CD4-positive, alpha-beta memory T cell (primary cell): ENCODE measurements around the gene IGSF5. TPM values are rescaled to one million over a fixed set of nuclear protein-coding genes. Genes with fewer than 3 reads are reported as not detected.
"Not testable (repeated sequence)": the region's sequence is repeated elsewhere in the genome, so short reads cannot be mapped to it uniquely, and the experiment has no call there.

Experiments
- CTCF ChIA-PET: fragments of 350-600 bp; sonication (Branson Sonifier 250); formaldehyde crosslinking; loops from one replicate; lab custom pipeline; 2021; ENCODE audit warnings: inconsistent platforms; ENCODE audit not compliant: partially characterized antibody; lab: Charles Lee
- POLR2A ChIA-PET: fragments of 350-600 bp; sonication (Branson Sonifier 250); formaldehyde crosslinking; loops from one replicate; lab custom pipeline; 2021; ENCODE audit not compliant: partially characterized antibody; lab: Charles Lee
- DNase-seq, 5 donors: peaks; one replicate each; pipeline versions ENCODE4 v3.0.0 to v3.0.0-alpha.2; 2020 to 2022; ENCODE audit warnings: mixed read lengths in 1 of 5
- H3K27ac ChIP-seq: one replicate; pipeline ENCODE4 v1.7.0; 2013; ENCODE audit warnings: low read depth, low read length
- H3K27me3 ChIP-seq: 2 replicates; pipeline ENCODE4 v1.7.0; 2013; ENCODE audit warnings: mild to moderate bottlenecking, low read length, moderate library complexity; ENCODE audit not compliant: insufficient read depth
- H3K36me3 ChIP-seq: 2 replicates; pipeline ENCODE4 v1.7.0; 2013; ENCODE audit warnings: mild to moderate bottlenecking, low read length, moderate library complexity; ENCODE audit not compliant: insufficient read depth
- H3K4me1 ChIP-seq: 2 replicates; pipeline ENCODE4 v1.7.0; 2013; ENCODE audit warnings: mild to moderate bottlenecking, low read length, moderate library complexity; ENCODE audit not compliant: insufficient read depth
- H3K4me3 ChIP-seq, 2 donors: one replicate each; pipeline ENCODE4 v1.7.0; 2013; ENCODE audit warnings: low read length in 2 of 2, mild to moderate bottlenecking in 1 of 2
- H3K9me3 ChIP-seq, 2 donors: one replicate each; pipeline ENCODE4 v1.7.0; 2013; ENCODE audit warnings: low read length in 2 of 2, control low read depth in 1 of 2; ENCODE audit not compliant: control insufficient read depth in 1 of 2
- H3K27ac Mint-ChIP-seq, 7 donors: one replicate each; pipeline ENCODE4 v1.8.0; 2020 to 2021; ENCODE audit warnings: mixed read lengths in 7 of 7, mild to moderate bottlenecking in 6 of 7, inconsistent platforms in 3 of 7, moderate library complexity in 3 of 7
- H3K27me3 Mint-ChIP-seq, 2 donors: one replicate each; pipeline ENCODE4 v1.8.0; 2020 to 2021; ENCODE audit warnings: mixed read lengths in 2 of 2
- H3K36me3 Mint-ChIP-seq, 2 donors: one replicate each; pipeline ENCODE4 v1.8.0; 2020 to 2021; ENCODE audit warnings: mixed read lengths in 2 of 2, inconsistent platforms in 1 of 2, mild to moderate bottlenecking in 1 of 2
- H3K4me1 Mint-ChIP-seq, 4 donors: one replicate each; pipeline ENCODE4 v1.8.0; 2020 to 2021; ENCODE audit warnings: mixed read lengths in 4 of 4, mild to moderate bottlenecking in 1 of 4
- H3K4me3 Mint-ChIP-seq, 8 donors: one replicate each; pipeline ENCODE4 v1.8.0; 2020 to 2021; ENCODE audit warnings: mixed read lengths in 8 of 8, mild to moderate bottlenecking in 7 of 8, moderate library complexity in 6 of 8, inconsistent platforms in 3 of 8
- H3K9me3 Mint-ChIP-seq, 8 donors: one replicate each; pipeline ENCODE4 v1.8.0; 2020 to 2021; ENCODE audit warnings: mixed read lengths in 8 of 8, mild to moderate bottlenecking in 5 of 8, inconsistent platforms in 3 of 8, moderate library complexity in 1 of 8
- intact Hi-C: fragments of 100-400 bp; cut with micrococcal nuclease; formaldehyde crosslinking; loops from one replicate; pipeline ENCODE4 v1.15.1; 2023
- polyA plus RNA-seq, 2 donors: library from polyadenylated mRNA; unstranded; fragments of 300-500 nt; fragmentation: Illumina TruSeq; gene quantifications; one replicate each; pipeline ENCODE4 v1.2.3, GENCODE V29; 2021
- total RNA-seq, 2 experiments: library from RNA; stranded (reverse); gene quantifications; one replicate each; pipeline ENCODE4 v1.2.3, GENCODE V29; 2021

Gene IGSF5
- not detected for total RNA-seq
- polyA plus RNA-seq = not detected

GRCh38 chr21:39744883-39745282 is at the start of gene IGSF5:
IGSF5 (plus strand) TSS chr21:39745183; CDS start chr21:39745510, 327 bp downstream.
- POLR2A ChIA-PET, H3K4me1 ChIP-seq, H3K9me3 Mint-ChIP-seq, H3K4me3 Mint-ChIP-seq, CTCF ChIA-PET, H3K27ac ChIP-seq, H3K36me3 ChIP-seq, H3K4me1 Mint-ChIP-seq, H3K27ac Mint-ChIP-seq, H3K36me3 Mint-ChIP-seq, H3K4me3 ChIP-seq, H3K27me3 Mint-ChIP-seq, intact Hi-C loops, H3K27me3 ChIP-seq, H3K9me3 ChIP-seq, DNase-seq: not testable (repeated sequence)

DNA sequence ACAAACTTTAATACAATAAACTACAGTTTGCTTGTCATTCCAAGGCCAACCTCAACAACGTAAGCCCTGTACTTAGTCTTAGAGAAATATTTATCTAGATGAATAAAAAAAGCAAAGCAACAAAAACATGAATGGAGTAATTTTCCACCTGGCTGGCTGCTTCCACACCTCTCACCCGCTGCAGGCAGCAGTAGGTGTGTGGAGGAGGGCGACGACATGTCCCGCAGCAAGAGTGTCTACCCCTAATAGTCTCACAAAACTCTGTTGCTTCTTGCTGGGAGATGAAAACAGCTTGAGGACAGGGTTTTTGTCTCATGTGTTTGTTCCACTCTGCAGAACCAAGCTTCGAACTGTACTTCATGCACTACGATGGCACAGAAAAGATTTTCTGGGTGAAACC is 48.8 kb upstream of the IGSF5 start:
- Histone ChIP-seq H3K4me1 (no peaks in the 10 kb centered on the region), H3K27me3 (no peaks in the 10 kb centered on the region), H3K36me3 (no peaks in the 10 kb centered on the region), H3K9me3 (no peaks in the 10 kb centered on the region), H3K4me3 (no peak overlapping the region), H3K27ac (no peak overlapping the region)
- intact Hi-C loops = no loop called here
- Mint-ChIP-seq H3K27me3 (peaks cover 0 to 10% of the 10 kb centered on the region in 2 donors), H3K4me3 (no peak overlapping the region), H3K9me3 (peaks cover 0 to 5% (median 0%) of the 10 kb centered on the region in 8 donors), H3K36me3 (no peaks in the 10 kb centered on the region), H3K27ac (no peak overlapping the region), H3K4me1 (no peaks in the 10 kb centered on the region)
- DNase-seq = no peak
- POLR2A ChIA-PET = no interaction called here
- CTCF ChIA-PET = no interaction called here

DNA sequence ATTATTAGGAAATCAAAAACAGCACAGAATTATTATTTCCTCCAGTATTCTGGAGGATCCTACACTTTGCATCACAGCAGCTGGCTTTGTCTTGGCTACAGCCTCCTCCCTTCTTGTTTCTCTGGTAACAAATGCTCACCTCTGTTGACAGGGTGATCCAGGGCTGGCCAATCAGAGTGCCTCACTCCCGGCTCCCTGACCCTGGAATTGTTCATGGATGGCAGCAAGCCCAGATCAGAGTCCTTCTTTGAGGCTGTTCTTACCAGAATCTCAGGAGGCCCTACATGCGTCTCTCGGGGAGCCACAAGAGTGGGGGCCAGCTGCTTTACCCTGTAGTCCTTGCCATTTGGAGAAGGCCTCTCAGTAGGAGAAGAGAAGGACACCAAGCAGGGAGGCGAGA is 48.4 kb upstream of the IGSF5 start:
- intact Hi-C loops = no loop called here
- no peaks in the 10 kb centered on the region for H3K9me3 ChIP-seq
- no peaks in the 10 kb centered on the region for H3K27me3 ChIP-seq
- no peaks in the 10 kb centered on the region for H3K36me3 ChIP-seq
- Mint-ChIP-seq H3K27me3 (peaks cover 0 to 10% of the 10 kb centered on the region in 2 donors), H3K4me1 (no peaks in the 10 kb centered on the region), H3K4me3 (no peak overlapping the region), H3K27ac (no peak overlapping the region), H3K36me3 (no peaks in the 10 kb centered on the region), H3K9me3 (peaks cover 0 to 5% (median 0%) of the 10 kb centered on the region in 8 donors)
- no peak overlapping the region for H3K4me3 ChIP-seq
- no peak overlapping the region for H3K27ac ChIP-seq
- CTCF ChIA-PET = no interaction called here
- H3K4me1 ChIP-seq = no peaks in the 10 kb centered on the region
- POLR2A ChIA-PET = no interaction called here
- DNase-seq = no peak

- H3K36me3 ChIP-seq = no peaks in the 10 kb centered on the region
- H3K27ac ChIP-seq = no peak overlapping the region
- Mint-ChIP-seq H3K4me3 (no peak overlapping the region), H3K4me1 (no peaks in the 10 kb centered on the region), H3K27ac (no peak overlapping the region), H3K36me3 (no peaks in the 10 kb centered on the region), H3K27me3 (peaks cover 0 to 7% of the 10 kb centered on the region in 2 donors), H3K9me3 (peaks cover 0 to 18% (median 13%) of the 10 kb centered on the region in 8 donors)
- DNase-seq = no peak
- H3K9me3 ChIP-seq = no peaks in the 10 kb centered on the region
- ChIA-PET CTCF (no interaction called here), POLR2A (no interaction called here)
- intact Hi-C loops = no loop called here
- H3K4me3 ChIP-seq = no peak overlapping the region
- H3K27me3 ChIP-seq = no peaks in the 10 kb centered on the region
- H3K4me1 ChIP-seq = no peaks in the 10 kb centered on the region
These were observed 44.7 kb upstream of the IGSF5 start for GRCh38 chr21:39700318-39700717.

- no peak overlapping the region for H3K4me3 ChIP-seq
- H3K36me3 ChIP-seq = no peaks in the 10 kb centered on the region
- peaks cover 0 to 18% (median 13%) of the 10 kb centered on the region in 8 donors for H3K9me3 Mint-ChIP-seq
- H3K36me3 Mint-ChIP-seq = no peaks in the 10 kb centered on the region
- H3K27ac Mint-ChIP-seq = no peak overlapping the region
- intact Hi-C loops = no loop called here
- ChIA-PET POLR2A (no interaction called here), CTCF (no interaction called here)
- no peaks in the 10 kb centered on the region for H3K9me3 ChIP-seq
- DNase-seq = no peak
- no peak overlapping the region for H3K27ac ChIP-seq
- H3K4me3 Mint-ChIP-seq = no peak overlapping the region
- H3K27me3 ChIP-seq = no peaks in the 10 kb centered on the region
- H3K27me3 Mint-ChIP-seq = peaks cover 0 to 3% of the 10 kb centered on the region in 2 donors
- no peaks in the 10 kb centered on the region for H3K4me1 ChIP-seq
- H3K4me1 Mint-ChIP-seq = no peaks in the 10 kb centered on the region
These were observed 41.4 kb upstream of the IGSF5 start for GRCh38 chr21:39703578-39703977.

DNA sequence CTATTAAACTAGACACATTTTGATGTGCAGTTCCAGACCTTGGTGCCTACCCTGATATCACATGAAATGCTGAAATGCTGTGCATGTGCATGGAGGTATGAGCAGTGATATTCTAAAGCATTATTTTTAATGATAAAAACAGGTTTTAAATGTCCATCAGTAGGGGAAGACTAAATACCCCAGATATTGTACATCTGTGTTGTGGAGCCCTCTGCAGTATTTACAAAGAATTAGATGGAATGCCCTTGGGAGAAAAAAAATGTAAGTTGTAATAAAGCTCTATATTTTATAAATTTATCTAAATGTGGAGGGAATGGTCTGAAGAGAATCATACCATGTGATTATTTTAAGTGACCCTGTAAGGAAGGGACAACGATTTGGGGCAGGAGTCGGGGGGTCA is 39.1 kb upstream of the IGSF5 start:
- Histone ChIP-seq H3K36me3 (no peaks in the 10 kb centered on the region), H3K27me3 (no peaks in the 10 kb centered on the region), H3K9me3 (no peaks in the 10 kb centered on the region), H3K4me1 (no peaks in the 10 kb centered on the region), H3K4me3 (no peak overlapping the region), H3K27ac (no peak overlapping the region)
- peaks cover 0 to 2% of the 10 kb centered on the region in 2 donors for H3K27me3 Mint-ChIP-seq
- H3K4me3 Mint-ChIP-seq = no peak overlapping the region
- ChIA-PET POLR2A (no interaction called here), CTCF (no interaction called here)
- H3K27ac Mint-ChIP-seq = no peak overlapping the region
- no peaks in the 10 kb centered on the region for H3K36me3 Mint-ChIP-seq
- no peaks in the 10 kb centered on the region for H3K4me1 Mint-ChIP-seq
- intact Hi-C loops = no loop called here
- DNase-seq = no peak
- peaks cover 0 to 17% (median 13%) of the 10 kb centered on the region in 8 donors for H3K9me3 Mint-ChIP-seq

- H3K27ac ChIP-seq = no peak overlapping the region
- POLR2A ChIA-PET = no interaction called here
- H3K9me3 ChIP-seq = no peaks in the 10 kb centered on the region
- DNase-seq = no peak
- H3K9me3 Mint-ChIP-seq = peaks cover 0 to 17% (median 13%) of the 10 kb centered on the region in 8 donors
- intact Hi-C loops = no loop called here
- no peaks in the 10 kb centered on the region for H3K4me1 ChIP-seq
- H3K27me3 Mint-ChIP-seq = peaks cover 0 to 2% of the 10 kb centered on the region in 2 donors
- H3K4me3 ChIP-seq = no peak overlapping the region
- H3K4me1 Mint-ChIP-seq = no peaks in the 10 kb centered on the region
- no peaks in the 10 kb centered on the region for H3K36me3 Mint-ChIP-seq
- H3K36me3 ChIP-seq = no peaks in the 10 kb centered on the region
- no peaks in the 10 kb centered on the region for H3K27me3 ChIP-seq
- H3K27ac Mint-ChIP-seq = no peak overlapping the region
- H3K4me3 Mint-ChIP-seq = no peak overlapping the region
- CTCF ChIA-PET = interaction anchor here (0.8 kb wide), 1 partner anchor 9 kb away, joined by 5 read pairs; no protein-coding TSS in a partner anchor
These were observed 37.7 kb upstream of the IGSF5 start for GRCh38 chr21:39707316-39707715.

DNA sequence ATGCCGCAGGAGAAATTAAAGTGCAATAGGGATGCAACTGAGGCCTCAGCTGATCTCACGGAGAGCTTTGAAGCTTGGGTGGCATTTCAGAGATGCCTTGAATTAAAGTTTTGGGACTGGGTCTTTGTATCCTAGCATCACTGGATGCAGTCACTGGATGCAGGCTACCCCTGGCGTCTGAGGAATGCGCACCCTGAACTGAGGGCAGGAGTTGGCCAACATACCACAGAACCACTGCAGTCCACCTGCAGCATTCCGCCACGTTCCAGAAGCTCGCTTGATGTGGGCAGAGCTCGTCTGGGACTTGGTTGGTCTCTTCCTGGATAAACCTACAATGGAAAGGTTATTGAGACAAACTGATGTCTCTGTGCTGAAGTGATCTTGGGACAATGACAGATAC is 34.1 kb upstream of the IGSF5 start:
- Mint-ChIP-seq H3K9me3 (peaks cover 0 to 2% (median 0%) of the 10 kb centered on the region in 8 donors), H3K4me3 (no peak overlapping the region), H3K27ac (no peak overlapping the region), H3K4me1 (no peaks in the 10 kb centered on the region), H3K36me3 (no peaks in the 10 kb centered on the region), H3K27me3 (peaks cover 0 to 4% of the 10 kb centered on the region in 2 donors)
- Histone ChIP-seq H3K9me3 (no peaks in the 10 kb centered on the region), H3K27me3 (no peaks in the 10 kb centered on the region), H3K4me3 (no peak overlapping the region), H3K27ac (no peak overlapping the region), H3K36me3 (no peaks in the 10 kb centered on the region), H3K4me1 (no peaks in the 10 kb centered on the region)
- POLR2A ChIA-PET = no interaction called here
- DNase-seq = no peak
- CTCF ChIA-PET = no interaction called here
- intact Hi-C loops = no loop called here
